Stimulated activated CD4-positive, alpha-beta T cell treated with anti-CD3 and anti-CD28 coated beads, Interleukin-4, amount 100 ng/mL, for 48 hours (primary cell): ENCODE measurements around the gene KRTCAP3.
"Not testable (repeated sequence)": the region's sequence is repeated elsewhere in the genome, so short reads cannot be mapped to it uniquely, and the experiment has no call there.

Experiments used
- DNase-seq, 2 donors: peaks; one replicate each; pipeline ENCODE4 v3.0.0-alpha.2; 2020; ENCODE audit warnings: low read depth in 2 of 2

KRTCAP3 gene

GRCh38 chr2:27441958-27442919 is at the start of gene KRTCAP3:
TSS of gene KRTCAP3 (plus strand) at chr2:27442381. CDS start at chr2:27442413, 32 bp downstream.
- DNase-seq, result peak in 1 of 2 donors; percentile 12

GRCh38 chr2:27393225-27393624 is 49.0 kb upstream of the KRTCAP3 start:
- no peak for DNase-seq

GRCh38 chr2:27398962-27399361 is 43.2 kb upstream of the KRTCAP3 start:
- no peak for DNase-seq

- no peak for DNase-seq
Measured at GRCh38 chr2:27400348-27401135, 41.6 kb upstream of the KRTCAP3 start.

- no peak for DNase-seq
Measured at GRCh38 chr2:27407798-27408491, 34.2 kb upstream of the KRTCAP3 start.

GRCh38 chr2:27408601-27409320 is 33.4 kb upstream of the KRTCAP3 start:
- DNase-seq, result peak in 1 of 2 donors; percentile 5

GRCh38 chr2:27409321-27410073 is 32.7 kb upstream of the KRTCAP3 start, which contains the start of gene PPM1G:
TSS of gene PPM1G (minus strand) at chr2:27409591. CDS start at chr2:27409422, 169 bp downstream.
- peak; percentile 96 to 97 for DNase-seq

- no peak for DNase-seq
Measured at GRCh38 chr2:27412419-27413152, 29.6 kb upstream of the KRTCAP3 start.

GRCh38 chr2:27416151-27416550 is 26.0 kb upstream of the KRTCAP3 start:
- no peak for DNase-seq

- DNase-seq, result no peak
Measured at GRCh38 chr2:27420996-27421395, 21.2 kb upstream of the KRTCAP3 start.

GRCh38 chr2:27421660-27422250 is 20.4 kb upstream of the KRTCAP3 start:
- no peak for DNase-seq

GRCh38 chr2:27422958-27423357 is 19.2 kb upstream of the KRTCAP3 start:
- no peak for DNase-seq

GRCh38 chr2:27425039-27425438 is 17.1 kb upstream of the KRTCAP3 start:
- not testable (repeated sequence) for DNase-seq

GRCh38 chr2:27427863-27428212 is 14.3 kb upstream of the KRTCAP3 start:
- DNase-seq, result no peak

- DNase-seq, result peak; percentile 86 to 92
Measured at GRCh38 chr2:27428213-27428977, 13.8 kb upstream of the KRTCAP3 start, which contains the start of gene NRBP1. TSS of gene NRBP1 (plus strand) at chr2:27428631. CDS start at chr2:27433274, 4,643 bp downstream.

- DNase-seq, result peak; percentile 55 to 70
Measured at GRCh38 chr2:27428978-27429541, 13.1 kb upstream of the KRTCAP3 start.

GRCh38 chr2:27431395-27431794 is 10.8 kb upstream of the KRTCAP3 start:
- DNase-seq, result peak in 1 of 2 donors; percentile 21

- DNase-seq, result no peak
Measured at GRCh38 chr2:27435628-27436027, 6.6 kb upstream of the KRTCAP3 start.
